ENCODE results near the gene IGFN1. TPM values are rescaled to one million over a fixed set of nuclear protein-coding genes. Genes with fewer than 3 reads are reported as not detected.
A peak's percentile ranks its signal among the peaks of the same experiment; 100 is the strongest.

IGFN1 gene
- total RNA-seq, 8 experiments from 2014 or later: 0.05 to 1.8 (median 0.43) TPM

DNA sequence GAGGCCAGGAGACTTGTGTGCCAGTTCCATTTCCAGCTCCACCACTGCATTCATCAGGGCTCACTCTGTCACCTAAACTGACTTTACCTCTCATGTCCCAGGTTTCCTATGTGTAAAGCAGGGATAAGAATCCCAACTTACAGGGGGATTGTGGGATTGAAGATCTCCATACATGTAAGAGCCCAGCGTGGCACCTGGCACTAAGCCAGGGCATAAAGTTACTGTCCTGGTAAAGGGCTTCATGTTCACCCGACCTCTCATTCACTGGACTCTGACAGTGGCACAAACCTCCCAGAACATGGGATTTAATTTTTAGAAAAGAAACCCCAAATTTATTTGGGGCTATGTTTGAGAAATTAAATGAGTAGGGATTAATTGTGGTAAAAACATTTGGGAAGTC, 8.9 kb upstream of the IGFN1 start:
- no peak overlapping the region for H3K4me3 ChIP-seq
- ATAC-seq (replicated peaks in 6 of 8): no peak
- H3K27ac ChIP-seq: no peak overlapping the region
- 17 to 60% (median 40%) methylated on average over 1 to 2 of the region's 2 CpGs; no CpG with 5 or more reads in 1 of the 10 experiments for WGBS, 10 experiments
- peaks cover 7 to 12% of the 10 kb centered on the region in 2 donors for H3K4me1 ChIP-seq (replicated peaks in 1 of 2)
- in situ Hi-C loops (cut with MboI; ENCODE audit: low pct_unique_long_range_greater_than_20kb in 2 of 9, low sequenced_read_pairs in 9 of 9, unreplicated experiment in 9 of 9): no loop called here

DNA sequence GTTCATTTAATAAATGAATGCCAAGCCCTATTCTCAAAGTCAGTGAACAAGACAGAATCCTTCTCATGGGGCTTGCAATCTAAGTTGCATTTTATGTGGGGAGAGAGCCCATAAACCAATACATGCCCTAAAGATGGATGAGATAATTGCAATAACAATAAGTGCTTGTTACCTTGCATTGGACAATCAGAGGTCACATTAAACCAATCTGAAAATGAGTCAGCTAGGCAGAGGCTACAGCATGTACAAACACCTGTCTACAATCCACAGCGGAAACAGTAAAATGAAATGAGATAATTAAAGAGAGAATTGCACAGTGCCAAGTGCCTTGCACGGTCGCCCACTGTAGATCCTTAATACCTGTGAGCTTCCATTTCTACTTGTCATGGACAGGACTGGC, 7.4 kb upstream of the IGFN1 start:
- WGBS, 10 experiments: 67 to 100% (median 94%) methylated on average over 1 to 3 of the region's 3 CpGs; no CpG with 5 or more reads in 1 of the 10 experiments
- in situ Hi-C loops (cut with MboI; ENCODE audit: low pct_unique_long_range_greater_than_20kb in 2 of 9, low sequenced_read_pairs in 9 of 9, unreplicated experiment in 9 of 9): no loop called here
- peak in 3 of 8 experiments; percentile 10 to 52 (median 42) for ATAC-seq (replicated peaks in 6 of 8)
- Histone ChIP-seq H3K27ac (no peak overlapping the region), H3K4me1 (replicated peaks in 1 of 2) (peaks cover 3 to 7% of the 10 kb centered on the region in 2 donors), H3K4me3 (no peak overlapping the region)

DNA sequence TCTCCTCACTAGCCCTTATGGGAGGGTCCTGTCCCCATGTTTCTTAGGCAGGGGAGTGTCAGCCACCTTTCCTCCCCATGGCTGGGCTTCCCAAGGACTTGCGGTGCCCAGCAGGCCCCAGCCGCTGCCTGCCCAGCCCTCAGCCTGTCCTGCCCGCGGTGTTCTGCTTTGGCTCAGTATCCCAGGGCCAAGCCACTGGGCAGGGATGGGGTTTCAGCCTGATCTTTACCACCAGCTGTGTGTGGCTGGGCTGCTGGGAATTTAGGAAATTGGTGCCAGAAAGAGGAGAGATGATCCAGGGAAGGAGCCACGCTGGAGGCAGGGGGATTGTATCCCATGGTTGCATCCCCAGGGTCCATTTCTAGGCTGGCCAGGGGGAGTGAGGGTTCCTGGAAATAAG, 6.9 kb upstream of the IGFN1 start:
- H3K4me3 ChIP-seq: no peak overlapping the region
- no peak for ATAC-seq (replicated peaks in 6 of 8)
- H3K27ac ChIP-seq: no peak overlapping the region
- peaks cover 3 to 7% of the 10 kb centered on the region in 2 donors for H3K4me1 ChIP-seq (replicated peaks in 1 of 2)
- 0 to 100% (median 88%) methylated on average over 1 to 4 of the region's 5 CpGs; no CpG with 5 or more reads in 4 of the 10 experiments for WGBS, 10 experiments
- in situ Hi-C loops (cut with MboI; ENCODE audit: low pct_unique_long_range_greater_than_20kb in 2 of 9, low sequenced_read_pairs in 9 of 9, unreplicated experiment in 9 of 9): no loop called here

DNA sequence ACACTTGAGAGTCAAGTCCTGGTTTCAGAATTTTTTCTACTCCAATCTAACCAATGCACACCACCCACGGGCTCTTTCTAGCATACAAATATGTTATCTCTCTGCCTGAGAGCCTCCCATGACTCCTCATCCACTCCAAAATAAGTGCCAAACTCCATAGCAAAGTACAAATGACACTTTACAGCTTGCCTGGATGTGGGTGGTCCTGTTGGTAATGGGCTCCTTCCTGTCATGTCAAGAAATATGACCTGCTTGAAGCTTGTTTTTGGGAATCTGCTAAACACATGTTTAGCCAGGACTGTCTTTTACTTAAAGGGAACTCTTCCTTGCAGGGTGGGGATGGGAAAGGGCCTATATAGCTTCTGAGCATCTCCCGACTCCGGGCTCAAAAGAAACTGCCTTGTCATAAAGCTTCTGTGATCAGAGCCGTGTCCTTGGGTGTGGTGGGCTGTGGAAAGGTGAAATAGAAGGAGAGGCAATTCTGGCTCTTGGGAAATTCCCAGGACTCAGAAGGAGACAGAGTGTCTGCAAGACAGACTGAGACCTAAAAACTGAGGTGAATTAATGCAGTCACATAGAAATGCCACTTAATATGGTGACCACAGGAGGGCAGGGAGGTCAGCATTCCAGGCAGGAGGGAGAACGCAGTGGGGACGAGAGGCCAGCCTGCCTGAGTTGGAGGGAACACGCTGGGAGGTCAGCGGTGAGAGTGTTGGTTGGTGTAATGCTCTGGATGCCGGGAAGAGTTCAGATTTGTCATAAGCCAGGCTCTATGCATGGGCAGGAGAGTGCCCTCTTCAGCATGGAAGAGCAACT, 6.1 kb upstream of the IGFN1 start:
- 12 to 60% (median 31%) methylated on average over 1 to 9 of the region's 9 CpGs; no CpG with 5 or more reads in 1 of the 10 experiments for WGBS, 10 experiments
- Histone ChIP-seq H3K27ac (no peak overlapping the region), H3K4me3 (no peak overlapping the region), H3K4me1 (replicated peaks in 1 of 2) (peaks cover 3 to 7% of the 10 kb centered on the region in 2 donors)
- in situ Hi-C loops (cut with MboI; ENCODE audit: low pct_unique_long_range_greater_than_20kb in 2 of 9, low sequenced_read_pairs in 9 of 9, unreplicated experiment in 9 of 9): no loop called here
- ATAC-seq (replicated peaks in 6 of 8): peak; percentile 85 to 99 (median 97)

DNA sequence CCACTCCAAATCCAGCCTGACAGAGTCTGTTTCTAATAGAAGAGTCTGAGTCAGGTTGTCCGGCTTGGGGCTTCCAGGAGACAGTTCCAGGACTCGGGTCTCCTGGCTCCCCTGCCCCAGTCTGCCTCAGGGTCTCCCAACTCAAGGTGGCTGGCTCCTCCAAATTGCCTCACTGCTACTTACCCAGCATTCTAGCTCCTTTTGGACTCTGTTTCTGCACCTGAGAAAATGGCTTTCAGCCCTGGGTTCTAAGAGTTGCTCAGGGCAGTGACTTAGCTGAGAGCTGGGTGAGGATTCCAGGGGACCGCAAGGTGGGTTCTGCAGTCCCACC, 5.5 kb upstream of the IGFN1 start:
- Histone ChIP-seq H3K27ac (no peak overlapping the region), H3K4me1 (replicated peaks in 1 of 2) (peaks cover 4 to 7% of the 10 kb centered on the region in 2 donors), H3K4me3 (no peak overlapping the region)
- in situ Hi-C loops (cut with MboI; ENCODE audit: low pct_unique_long_range_greater_than_20kb in 2 of 9, low sequenced_read_pairs in 9 of 9, unreplicated experiment in 9 of 9): no loop called here
- ATAC-seq (replicated peaks in 6 of 8): no peak
- WGBS, 10 experiments: 13 to 86% (median 45%) methylated on average over 1 to 2 of the region's 3 CpGs; no CpG with 5 or more reads in 6 of the 10 experiments

DNA sequence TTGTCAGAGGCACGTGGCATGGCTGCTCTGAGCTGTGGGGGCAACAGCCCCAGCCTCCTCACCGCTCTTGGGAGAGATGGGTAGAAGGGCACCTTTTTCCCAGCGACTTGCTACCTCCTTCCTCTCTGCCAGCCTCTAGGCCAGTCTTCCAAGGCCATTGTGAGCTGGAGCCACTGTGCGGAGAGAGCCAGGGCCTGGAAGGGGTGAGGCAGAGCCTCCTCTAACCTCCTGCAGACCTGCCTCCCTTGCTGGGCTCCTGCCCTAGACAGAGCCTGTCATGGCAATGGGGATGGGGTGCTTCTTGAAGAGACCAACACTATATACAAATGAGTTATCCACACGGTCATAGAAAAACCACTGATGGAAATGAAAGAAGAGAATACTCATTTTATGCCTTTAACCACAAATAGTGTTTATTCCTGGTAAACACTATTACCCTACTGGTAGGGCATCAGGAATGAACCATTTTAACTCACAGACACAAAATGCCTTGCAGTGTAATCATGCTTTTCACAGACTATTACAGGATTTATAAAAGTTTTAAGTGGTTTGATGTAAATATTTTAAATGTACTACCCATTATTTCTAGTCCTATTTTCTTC, 5.0 kb upstream of the IGFN1 start:
- Histone ChIP-seq H3K27ac (no peak overlapping the region), H3K4me3 (no peak overlapping the region), H3K4me1 (replicated peaks in 1 of 2) (peaks cover 9 to 12% of the 10 kb centered on the region in 2 donors)
- WGBS, 10 experiments: 63 to 95% (median 68%) methylated on average over 1 to 5 of the region's 5 CpGs; no CpG with 5 or more reads in 3 of the 10 experiments
- no peak for ATAC-seq (replicated peaks in 6 of 8)
- in situ Hi-C loops (cut with MboI; ENCODE audit: low pct_unique_long_range_greater_than_20kb in 2 of 9, low sequenced_read_pairs in 9 of 9, unreplicated experiment in 9 of 9): no loop called here

DNA sequence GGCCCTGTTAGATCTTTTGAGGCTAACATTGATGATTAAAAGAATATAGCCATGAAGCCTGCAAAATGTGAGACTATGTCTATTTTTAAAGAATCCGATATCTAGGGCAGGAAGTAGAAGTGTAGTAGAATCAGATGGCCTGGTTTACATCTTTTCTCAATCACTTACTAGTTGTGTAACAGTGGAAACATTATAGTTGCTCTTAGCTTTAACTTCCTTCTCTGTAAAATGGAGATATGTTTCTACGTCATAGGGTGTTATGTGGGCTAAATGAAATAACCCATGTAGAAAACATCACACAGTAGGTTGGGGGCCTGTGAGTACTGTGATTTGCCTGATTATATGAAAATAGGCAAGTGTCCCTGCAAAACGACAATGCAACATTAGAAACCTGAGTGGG, 4.4 kb upstream of the IGFN1 start:
- WGBS, 10 experiments: 0 to 100% (median 87%) methylated on average over 1 to 3 of the region's 3 CpGs; no CpG with 5 or more reads in 1 of the 10 experiments
- no peak overlapping the region for H3K27ac ChIP-seq
- in situ Hi-C loops (cut with MboI; ENCODE audit: low pct_unique_long_range_greater_than_20kb in 2 of 9, low sequenced_read_pairs in 9 of 9, unreplicated experiment in 9 of 9): no loop called here
- H3K4me3 ChIP-seq: no peak overlapping the region
- peaks cover 15 to 18% of the 10 kb centered on the region in 2 donors for H3K4me1 ChIP-seq (replicated peaks in 1 of 2)
- no peak for ATAC-seq (replicated peaks in 6 of 8)

DNA sequence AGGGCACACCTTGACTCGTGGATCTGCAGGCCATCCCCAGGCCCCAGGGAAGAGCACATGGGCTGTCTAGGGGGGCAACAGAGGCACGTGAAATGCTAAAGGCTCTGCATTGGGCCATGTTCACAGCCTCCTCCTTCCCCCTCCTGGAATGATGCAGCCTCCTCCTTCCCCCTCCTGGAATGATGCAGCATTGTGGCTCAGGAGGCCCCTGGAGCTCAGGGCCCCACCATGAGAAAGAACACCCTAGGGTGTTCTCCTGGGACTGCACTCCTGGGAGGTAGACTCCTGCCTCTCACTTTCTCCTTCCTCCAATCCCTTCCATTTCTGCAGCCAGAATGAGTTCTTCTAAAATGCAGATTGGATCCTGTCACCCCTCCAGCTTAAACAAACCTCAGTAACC, 1.5 kb upstream of the IGFN1 start:
- 57 to 71% (median 63%) methylated on average over 1 to 2 of the region's 2 CpGs; no CpG with 5 or more reads in 7 of the 10 experiments for WGBS, 10 experiments
- H3K4me1 ChIP-seq (replicated peaks in 1 of 2): peaks cover 35 to 38% of the 10 kb centered on the region in 2 donors
- ATAC-seq (replicated peaks in 6 of 8): no peak
- in situ Hi-C loops (cut with MboI; ENCODE audit: low pct_unique_long_range_greater_than_20kb in 2 of 9, low sequenced_read_pairs in 9 of 9, unreplicated experiment in 9 of 9): no loop called here
- H3K4me3 ChIP-seq: no peak overlapping the region
- H3K27ac ChIP-seq: no peak overlapping the region

DNA sequence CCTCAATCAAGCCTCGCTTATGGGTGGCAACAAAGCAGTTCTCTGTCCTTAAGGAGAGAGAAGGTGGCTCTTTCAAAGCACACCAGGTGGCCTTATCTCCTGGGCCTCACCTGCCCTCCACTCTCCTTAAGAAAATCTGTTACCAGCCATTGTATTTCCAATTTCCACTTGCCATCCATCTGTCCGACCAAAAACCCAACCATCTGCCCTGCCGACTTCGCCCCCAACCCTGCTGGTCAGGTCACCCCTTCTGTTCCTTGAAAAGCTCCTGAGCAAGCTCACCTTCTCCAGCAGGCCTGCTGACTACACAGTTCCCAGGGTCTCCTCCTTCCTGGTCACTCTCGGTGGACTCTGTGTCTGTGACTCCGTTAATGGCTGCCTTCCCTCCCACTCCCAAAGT, 619 bp upstream of the IGFN1 start:
- no peak for ATAC-seq (replicated peaks in 6 of 8)
- H3K27ac ChIP-seq: no peak overlapping the region
- H3K4me1 ChIP-seq (replicated peaks in 1 of 2): peaks cover 31 to 32% of the 10 kb centered on the region in 2 donors
- no peak overlapping the region for H3K4me3 ChIP-seq
- in situ Hi-C loops (cut with MboI; ENCODE audit: low pct_unique_long_range_greater_than_20kb in 2 of 9, low sequenced_read_pairs in 9 of 9, unreplicated experiment in 9 of 9): no loop called here
- 67 to 100% (median 98%) methylated on average over 1 to 6 of the region's 6 CpGs; no CpG with 5 or more reads in 4 of the 10 experiments for WGBS, 10 experiments

DNA sequence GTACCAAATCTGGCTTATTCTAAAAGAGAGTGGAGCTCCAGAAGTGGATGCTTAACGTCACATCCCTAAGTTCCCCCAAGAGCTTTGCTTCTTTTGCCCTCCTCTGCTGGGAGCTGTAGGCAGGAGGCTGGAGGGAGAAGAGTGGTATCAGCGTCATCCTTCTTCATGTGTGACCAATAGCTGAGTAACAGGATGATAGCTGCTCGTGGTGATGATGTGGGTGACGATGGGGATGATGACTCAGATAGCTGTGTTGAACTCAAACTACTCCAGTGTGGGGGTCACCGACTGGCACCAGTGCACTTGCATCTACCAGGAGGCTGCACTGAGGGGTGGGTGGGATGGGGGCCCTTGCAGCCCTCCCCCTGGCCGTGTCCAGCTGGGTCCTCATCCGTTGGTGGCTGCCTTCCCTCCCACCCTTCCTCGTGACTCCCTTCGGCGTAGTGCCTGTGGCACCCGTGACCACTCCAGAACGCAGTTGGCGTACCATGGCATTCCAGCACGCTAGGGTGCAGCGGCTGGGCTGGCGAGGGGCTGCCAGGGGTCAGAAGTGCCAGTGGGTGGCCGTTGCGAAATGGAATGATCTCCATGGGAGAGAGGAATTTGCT, 1.1 kb downstream of the IGFN1 start:
- H3K4me1 ChIP-seq (replicated peaks in 1 of 2): peaks cover 31 to 32% of the 10 kb centered on the region in 2 donors
- no peak overlapping the region for H3K4me3 ChIP-seq
- in situ Hi-C loops (cut with MboI; ENCODE audit: low pct_unique_long_range_greater_than_20kb in 2 of 9, low sequenced_read_pairs in 9 of 9, unreplicated experiment in 9 of 9): no loop called here
- 0 to 100% (median 69%) methylated on average over 1 to 8 of the region's 18 CpGs; no CpG with 5 or more reads in 2 of the 10 experiments for WGBS, 10 experiments
- ATAC-seq (replicated peaks in 6 of 8): peak in 7 of 8 experiments; percentile 25 to 92 (median 50)
- H3K27ac ChIP-seq: peak overlapping the region in 1 of 2 donors; percentile 62

DNA sequence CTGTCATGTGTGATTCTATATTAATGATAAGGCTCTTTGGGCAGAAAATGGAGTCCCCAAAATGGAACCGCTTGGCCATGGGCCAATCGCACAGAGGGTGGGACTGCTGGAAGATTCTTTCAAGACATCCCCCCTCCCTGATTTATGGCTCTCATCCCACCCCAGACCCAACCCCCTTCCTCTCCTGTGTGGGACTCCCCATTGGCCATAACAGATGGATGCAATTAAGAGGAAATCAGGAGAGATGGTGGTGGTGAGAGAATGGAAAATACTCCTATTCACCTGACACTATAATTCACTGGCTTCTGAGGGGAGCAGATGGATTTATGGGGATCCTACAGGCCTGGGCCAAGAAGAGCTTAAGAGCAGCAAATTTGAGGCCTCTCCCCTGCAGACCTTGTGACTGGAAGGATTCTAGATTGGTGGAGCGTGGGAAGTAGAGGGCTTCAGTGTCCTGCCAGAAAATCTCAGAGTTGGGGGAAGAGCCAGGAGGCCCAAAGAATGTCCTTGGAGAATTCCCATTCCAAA, 1.7 kb downstream of the IGFN1 start:
- Histone ChIP-seq H3K4me3 (no peak overlapping the region), H3K27ac (peak overlapping the region; percentile 16 to 62), H3K4me1 (replicated peaks in 1 of 2) (peaks cover 31 to 32% of the 10 kb centered on the region in 2 donors)
- 83 to 100% (median 90%) methylated on average over 1 to 3 of the region's 3 CpGs; no CpG with 5 or more reads in 7 of the 10 experiments for WGBS, 10 experiments
- ATAC-seq (replicated peaks in 6 of 8): peak in 5 of 8 experiments; percentile 17 to 75 (median 61)
- in situ Hi-C loops (cut with MboI; ENCODE audit: low pct_unique_long_range_greater_than_20kb in 2 of 9, low sequenced_read_pairs in 9 of 9, unreplicated experiment in 9 of 9): no loop called here

DNA sequence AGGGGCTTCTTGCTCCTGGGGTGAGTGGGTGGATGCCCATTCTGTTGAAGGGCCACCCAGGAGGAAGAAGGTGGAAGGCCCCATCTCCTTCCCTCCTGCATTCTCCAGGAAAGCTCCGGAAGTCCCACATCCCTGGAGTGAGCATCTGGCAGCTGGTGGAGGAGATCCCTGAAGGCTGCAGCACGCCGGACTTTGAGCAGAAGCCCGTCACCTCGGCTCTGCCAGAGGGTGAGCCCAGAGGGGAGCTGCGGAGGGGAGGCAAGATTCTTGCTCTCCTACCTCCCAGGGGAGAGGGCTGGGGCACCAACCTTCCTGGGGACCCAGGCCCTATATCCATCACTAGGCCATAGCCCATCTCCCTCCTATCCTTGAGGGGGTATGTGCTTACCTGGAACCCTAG, 3.4 kb downstream of the IGFN1 start:
- Histone ChIP-seq H3K27ac (no peak overlapping the region), H3K4me1 (replicated peaks in 1 of 2) (peaks cover 31 to 32% of the 10 kb centered on the region in 2 donors), H3K4me3 (no peak overlapping the region)
- in situ Hi-C loops (cut with MboI; ENCODE audit: low pct_unique_long_range_greater_than_20kb in 2 of 9, low sequenced_read_pairs in 9 of 9, unreplicated experiment in 9 of 9): no loop called here
- 100% methylated on average over 1 of the region's 6 CpGs; no CpG with 5 or more reads in 7 of the 10 experiments for WGBS, 10 experiments
- no peak for ATAC-seq (replicated peaks in 6 of 8)

DNA sequence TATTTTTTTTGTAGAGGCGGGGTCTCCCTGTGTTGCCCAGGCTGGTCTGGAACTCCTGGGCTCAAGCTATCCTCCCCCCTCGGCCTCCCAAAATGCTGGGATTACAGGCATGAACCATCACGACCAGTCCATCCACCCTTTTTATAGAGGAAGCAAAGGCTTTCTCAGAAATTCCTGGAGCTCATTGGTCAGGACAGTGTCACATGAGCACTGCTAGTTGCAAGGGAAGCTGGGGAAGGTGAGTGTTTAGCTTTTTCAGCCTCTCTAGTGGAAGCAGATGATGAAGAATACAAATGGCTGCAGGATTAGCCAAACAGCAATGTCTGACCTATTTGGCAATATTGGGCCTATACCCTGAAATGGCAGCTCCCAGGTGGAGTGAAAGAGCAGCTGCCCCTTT, 8.0 kb downstream of the IGFN1 start:
- in situ Hi-C loops (cut with MboI; ENCODE audit: low pct_unique_long_range_greater_than_20kb in 2 of 9, low sequenced_read_pairs in 9 of 9, unreplicated experiment in 9 of 9): no loop called here
- no peak overlapping the region for H3K27ac ChIP-seq
- H3K4me3 ChIP-seq: no peak overlapping the region
- ATAC-seq (replicated peaks in 6 of 8): no peak
- H3K4me1 ChIP-seq (replicated peaks in 1 of 2): no peaks in the 10 kb centered on the region
- 20 to 82% (median 72%) methylated on average over 1 to 3 of the region's 3 CpGs; no CpG with 5 or more reads in 3 of the 10 experiments for WGBS, 10 experiments
